Measurements from ENCODE around the gene HNF4A. TPM values are rescaled to one million over a fixed set of nuclear protein-coding genes. Genes with fewer than 3 reads are reported as not detected.

HNF4A gene
- total and polyA plus RNA-seq, 9 donors, result 0.07 to 1.5 (median 0.25) TPM

GRCh38 chr20:44483112-44483511 is 127.6 kb downstream of the HNF4A start:
- H3K9me3 ChIP-seq, result no peaks in the 10 kb centered on the region
- no peaks in the 10 kb centered on the region for H3K27me3 ChIP-seq
- H3K4me3 ChIP-seq, result no peak overlapping the region
- H3K4me1 ChIP-seq (ENCODE audit: insufficient read depth), result no peaks in the 10 kb centered on the region
- intact Hi-C loops (cut with DNase I), result no loop called here
- no peak overlapping the region for H3K27ac ChIP-seq
- 88 to 92% (median 91%) methylated on average over 5 of the region's 5 CpGs for WGBS, 3 donors
- TF ChIP-seq POLR2A (IDR thresholded peaks at IDR 0.05) (no peak), CTCF (IDR thresholded peaks at IDR 0.05) (no peak), EP300 (IDR thresholded peaks at IDR 0.05) (no peak)
- no peaks in the 10 kb centered on the region for H3K36me3 ChIP-seq
- DNase-seq, result no peak

Small RNA genes lying within 50 kb of the gene (microRNA-seq; reads per million reads assigned to microRNA genes)
- gene MIR3646, result 0 reads per million in 3 donors

Small RNA genes lying within 50 kb of the gene (small RNA-seq; reads per million reads assigned to genes)
- gene MIR3646, result not detected
- gene RF00019, result not detected
- gene RPL37AP1, result not detected

Other genes with a start within 250 kb of the HNF4A start
- 10 to 100 TPM in 1 of 7 donors, 1 to 10 TPM in 5, under 1 TPM in 1; 0.48 to 27.4 (median 3.0) TPM for gene JPH2, start 168.5 kb upstream of the HNF4A start, total RNA-seq
- gene JPH2, start 168.5 kb upstream of the HNF4A start, polyA plus RNA-seq, result 1 to 10 TPM; 2.9 to 7.5 TPM
- 10 to 100 TPM; 27.7 to 40.1 (median 37.2) TPM for gene OSER1, start 144.9 kb upstream of the HNF4A start, total RNA-seq
- gene OSER1, start 144.9 kb upstream of the HNF4A start, polyA plus RNA-seq, result 10 to 100 TPM; 39.6 to 55.3 TPM
- gene GDAP1L1, start 108.4 kb upstream of the HNF4A start, total RNA-seq, result 1 to 10 TPM; 1.3 to 3.3 (median 1.7) TPM
- gene GDAP1L1, start 108.4 kb upstream of the HNF4A start, polyA plus RNA-seq, result 1 to 10 TPM in 1 of 2 donors, under 1 TPM in 1; 0.72 to 1.6 TPM
- gene FITM2, start 44.5 kb upstream of the HNF4A start, total RNA-seq, result 1 to 10 TPM; 4.4 to 9.3 (median 8.0) TPM
- 10 to 100 TPM in 1 of 2 donors, 1 to 10 TPM in 1; 3.6 to 15.4 TPM for gene FITM2, start 44.5 kb upstream of the HNF4A start, polyA plus RNA-seq
- gene R3HDML, start 18.7 kb upstream of the HNF4A start, total RNA-seq, result not detected
- not detected for gene R3HDML, start 18.7 kb upstream of the HNF4A start, polyA plus RNA-seq
- gene TTPAL, start 120.2 kb downstream of the HNF4A start, total RNA-seq, result 10 to 100 TPM in 6 of 7 donors, 1 to 10 TPM in 1; 5.6 to 25.1 (median 12.4) TPM
- gene TTPAL, start 120.2 kb downstream of the HNF4A start, polyA plus RNA-seq, result 1 to 10 TPM; 3.1 to 7.4 TPM
- 100 to 1,000 TPM in 1 of 7 donors, 10 to 100 TPM in 6; 52.1 to 113 (median 90.1) TPM for gene SERINC3, start 166.4 kb downstream of the HNF4A start, total RNA-seq
- gene SERINC3, start 166.4 kb downstream of the HNF4A start, polyA plus RNA-seq, result 100 to 1,000 TPM in 1 of 2 donors, 10 to 100 TPM in 1; 69.4 to 171 TPM
- 100 to 1,000 TPM in 1 of 7 donors, 10 to 100 TPM in 6; 37.0 to 114 (median 49.9) TPM for gene PKIG, start 226.9 kb downstream of the HNF4A start, total RNA-seq
- gene PKIG, start 226.9 kb downstream of the HNF4A start, polyA plus RNA-seq, result 10 to 100 TPM; 46.9 to 74.9 TPM

Data from ovary (tissue), 9 donors.